ENCODE results near the gene ZIC4.

ZIC4 gene

GRCh38 chr3:147398813-147399534 is 7.4 kb downstream of the ZIC4 start:
- Histone ChIP-seq H3K4me3 (ENCODE audit: low read depth, low read length) (no peak overlapping the region), H3K9me3 (peaks cover 3% of the 10 kb centered on the region; the same call in 1 of the 2 replicates), H3K4me1 (no peaks in the 10 kb centered on the region), H3K27me3 (peaks cover 69% of the 10 kb centered on the region), H3K36me3 (no peaks in the 10 kb centered on the region)
- DNase-seq, result no peak
- no peak for TF ChIP-seq CTCF (IDR thresholded peaks at IDR 0.05; ENCODE audit: low read depth, low read length)

DNA sequence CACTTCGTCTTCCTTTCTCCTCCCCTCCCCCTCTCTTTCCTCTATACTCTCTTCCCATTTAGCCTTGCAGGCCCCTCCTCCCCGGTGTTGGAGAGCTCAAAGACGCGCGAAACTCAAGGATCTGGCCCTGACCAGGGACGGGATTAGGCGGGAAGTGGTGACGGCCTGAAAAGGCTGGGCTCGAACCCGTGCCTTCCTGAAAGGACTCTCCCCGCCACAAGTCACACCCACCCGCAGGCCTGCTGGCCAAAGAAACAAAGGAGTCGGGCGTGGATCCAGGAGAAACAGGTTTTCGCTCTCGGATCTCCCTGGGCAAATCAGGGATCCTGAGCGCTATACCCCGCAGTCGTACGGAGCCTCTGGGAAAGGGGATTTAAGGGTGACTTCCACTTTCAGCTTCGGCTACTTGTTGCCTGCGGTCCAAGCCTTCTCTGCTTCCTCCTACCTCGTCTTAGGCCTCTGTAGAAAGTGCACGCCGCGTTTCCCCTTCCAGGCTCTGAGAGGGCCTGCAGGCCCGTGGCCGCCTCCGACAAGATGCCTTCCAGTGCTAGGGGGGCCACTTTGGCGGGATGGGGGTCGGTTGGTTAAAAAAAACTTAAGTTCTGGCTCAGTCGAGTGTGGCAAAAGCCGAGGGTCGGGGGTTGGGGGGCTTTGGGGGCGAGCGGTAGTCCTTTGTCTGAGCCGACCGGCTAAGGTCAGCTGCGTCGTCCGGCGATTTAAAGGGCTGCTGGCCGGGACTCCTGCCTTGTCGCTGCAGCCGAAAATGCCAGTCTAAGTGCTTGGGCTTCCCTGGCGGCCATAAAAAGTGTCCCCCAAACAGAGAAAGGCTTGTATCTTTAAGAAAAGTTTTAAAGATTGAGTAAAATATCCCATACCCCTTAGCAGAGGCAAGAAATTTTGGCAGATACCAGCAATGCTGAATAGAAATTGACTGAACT is 8.2 kb downstream of the ZIC4 start:
- DNase-seq, result no peak
- Histone ChIP-seq H3K4me1 (no peaks in the 10 kb centered on the region), H3K36me3 (no peaks in the 10 kb centered on the region), H3K4me3 (ENCODE audit: low read depth, low read length) (no peak overlapping the region), H3K27me3 (peaks cover 69% of the 10 kb centered on the region), H3K9me3 (peaks cover 3% of the 10 kb centered on the region; the same call in 1 of the 2 replicates)
- TF ChIP-seq CTCF (IDR thresholded peaks at IDR 0.05; ENCODE audit: low read depth, low read length), result no peak

DNA sequence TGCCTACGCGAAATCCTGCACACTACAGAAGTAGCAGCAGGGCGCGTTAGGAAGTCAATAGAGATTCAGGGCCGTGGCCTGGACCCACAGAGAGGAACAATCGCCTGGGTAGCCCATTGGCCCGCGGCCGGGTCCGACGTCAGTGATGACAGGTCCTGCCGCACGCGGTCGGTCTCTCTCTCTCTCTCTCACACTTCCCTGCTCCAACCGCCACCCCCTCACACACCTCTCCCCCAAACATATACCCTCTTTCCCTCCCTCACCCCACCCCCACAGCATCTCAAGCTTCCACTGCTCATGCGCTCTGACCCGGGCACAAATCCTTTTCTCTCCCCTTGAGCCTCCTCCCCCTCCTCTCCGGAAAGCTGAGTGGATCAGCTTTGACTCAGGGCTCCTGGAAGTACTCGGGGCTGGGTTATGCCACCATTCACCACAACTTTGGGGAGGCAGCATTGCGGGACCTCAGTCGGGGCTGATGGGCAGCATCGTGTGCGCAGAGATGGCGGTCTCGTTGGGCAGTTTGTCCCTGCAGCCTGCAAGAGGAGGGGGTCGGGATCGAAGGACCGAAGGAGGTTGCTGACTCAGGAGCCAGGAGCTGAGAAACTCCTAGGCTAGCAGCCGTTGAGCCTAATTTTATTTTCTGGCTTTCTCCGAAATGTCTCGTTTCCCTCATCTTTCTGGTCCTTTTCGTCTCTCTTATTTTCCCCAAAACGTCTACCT is 9.0 kb downstream of the ZIC4 start:
- Histone ChIP-seq H3K4me1 (no peaks in the 10 kb centered on the region; the same call in 1 of the 2 replicates), H3K9me3 (peaks cover 3% of the 10 kb centered on the region; the same call in 1 of the 2 replicates), H3K36me3 (no peaks in the 10 kb centered on the region), H3K27me3 (peaks cover 69% of the 10 kb centered on the region), H3K4me3 (ENCODE audit: low read depth, low read length) (no peak overlapping the region)
- TF ChIP-seq CTCF (IDR thresholded peaks at IDR 0.05; ENCODE audit: low read depth, low read length), result no peak
- DNase-seq, result no peak

GRCh38 chr3:147396712-147397046 is 9.7 kb downstream of the ZIC4 start:
- peaks cover 3% of the 10 kb centered on the region; the same call in 1 of the 2 replicates for H3K9me3 ChIP-seq

More at GRCh38 chr3:147396712-147397046, 9.7 kb downstream of the ZIC4 start:
- Histone ChIP-seq H3K4me1 (peaks cover 2% of the 10 kb centered on the region; the same call in 1 of the 2 replicates), H3K4me3 (ENCODE audit: low read depth, low read length) (no peak overlapping the region), H3K27me3 (peaks cover 72% of the 10 kb centered on the region), H3K36me3 (no peaks in the 10 kb centered on the region)
- no peak for DNase-seq
- TF ChIP-seq CTCF (IDR thresholded peaks at IDR 0.05; ENCODE audit: low read depth, low read length), result no peak

Measured in BE2C (cell line).